VCaP (cell line): ENCODE results near the gene ATRNL1.

Source experiments
- H3K27ac ChIP-seq: fragments of 450-650 bp; 2 replicates; pipeline ENCODE4 v1.5.1; 2017
- CTCF ChIP-seq: fragments of 450-650 bp; conservative IDR thresholded peaks from 2 replicates; pipeline ENCODE4 v1.5.1; 2017; ENCODE audit warnings: mild to moderate bottlenecking, moderate library complexity

ATRNL1 gene

GRCh38 chr10:115949282-115949844, 856.2 kb downstream of the ATRNL1 start:
- TF ChIP-seq CTCF = no peak
- H3K27ac ChIP-seq = no peak overlapping the region

GRCh38 chr10:115950320-115950719, 857.2 kb downstream of the ATRNL1 start:
- H3K27ac ChIP-seq = no peak overlapping the region
- no peak for TF ChIP-seq CTCF

DNA sequence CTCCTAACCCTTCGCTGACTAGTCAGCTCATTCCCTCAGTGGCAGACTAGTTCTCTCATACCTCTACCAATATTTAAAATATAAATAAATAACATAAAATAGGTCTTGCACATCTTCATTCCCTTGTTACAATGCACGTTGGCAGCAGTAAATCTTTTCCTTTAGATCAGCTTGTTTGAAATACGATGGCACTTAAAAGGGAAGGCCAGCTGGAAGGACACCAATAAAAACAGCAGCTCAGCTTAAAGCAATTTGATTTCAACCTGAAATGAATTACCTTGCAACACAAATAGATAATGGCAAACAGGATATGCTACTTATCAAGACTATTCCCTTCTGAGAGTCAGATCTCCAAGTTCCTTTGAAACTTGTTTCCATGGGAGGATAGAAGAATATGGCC, 858.1 kb downstream of the ATRNL1 start:
- H3K27ac ChIP-seq = no peak overlapping the region
- no peak for TF ChIP-seq CTCF

- TF ChIP-seq CTCF = no peak
- no peak overlapping the region for H3K27ac ChIP-seq
These were observed 860.1 kb downstream of the ATRNL1 start for GRCh38 chr10:115953281-115953680.

DNA sequence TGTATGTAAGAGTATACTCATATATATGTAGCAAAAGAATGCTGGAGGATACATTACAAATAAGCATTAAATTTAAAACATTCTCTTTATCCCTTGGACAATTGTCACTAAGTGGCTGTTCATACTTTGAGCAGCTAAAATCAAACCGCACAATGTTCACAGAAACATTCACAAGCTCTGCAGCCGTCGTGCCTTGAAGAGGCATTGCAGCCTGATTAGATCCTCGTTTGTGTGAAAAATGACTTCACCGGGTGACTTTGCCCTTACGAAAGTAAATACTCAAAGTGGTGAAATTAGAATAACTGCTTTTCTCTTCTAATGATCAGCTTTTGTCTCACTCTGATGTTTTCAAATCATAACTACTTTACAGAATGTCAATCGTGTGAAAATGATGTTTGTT, 860.8 kb downstream of the ATRNL1 start:
- no peak overlapping the region for H3K27ac ChIP-seq
- no peak for TF ChIP-seq CTCF

GRCh38 chr10:115956225-115957011, 863.3 kb downstream of the ATRNL1 start:
- no peak for TF ChIP-seq CTCF
- H3K27ac ChIP-seq = no peak overlapping the region

DNA sequence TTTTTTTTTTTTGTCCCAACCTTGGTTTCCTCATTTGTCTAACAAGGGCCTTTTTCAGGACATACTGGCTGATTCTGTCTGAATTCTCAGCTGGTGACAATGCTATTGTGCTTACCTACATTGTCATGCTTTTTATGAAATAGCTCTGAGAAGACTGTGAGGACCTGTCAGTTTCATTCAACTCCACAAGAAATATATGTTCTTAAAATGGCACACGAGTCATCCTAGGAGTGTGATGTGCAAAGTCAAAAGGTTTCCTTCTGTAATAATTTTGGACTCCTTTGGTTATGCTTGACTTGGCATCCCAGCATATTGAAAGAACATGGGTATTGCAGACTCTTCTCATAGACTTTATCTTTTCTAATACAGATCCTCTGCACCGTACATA, 863.8 kb downstream of the ATRNL1 start:
- no peak for TF ChIP-seq CTCF
- no peak overlapping the region for H3K27ac ChIP-seq
